Esophagus squamous epithelium (tissue), 4 donors: Measurements from ENCODE around the gene KCNIP2.

Experiments
- POLR2A ChIP-seq, 4 donors: fragments of 450-650 bp; IDR thresholded peaks; one replicate each; pipeline ENCODE4 v1.6.1; 2017; ENCODE audit warnings: antibody characterized with exemption in 4 of 4, mild to moderate bottlenecking in 4 of 4, moderate library complexity in 3 of 4
- TF ChIP-seq, protein P1 (sequence below), 6 experiments: fragments of 450-650 bp in 4 of 6; fragments of 200-600 bp in 2 of 6; sonication (generic) in 2 of 6; IDR thresholded peaks; one replicate each; pipeline ENCODE4 v1.5.1; 2016 to 2019; ENCODE audit warnings: antibody characterized with exemption in 6 of 6, mild to moderate bottlenecking in 4 of 6, moderate library complexity in 4 of 6

- TF ChIP-seq, protein P1, sequence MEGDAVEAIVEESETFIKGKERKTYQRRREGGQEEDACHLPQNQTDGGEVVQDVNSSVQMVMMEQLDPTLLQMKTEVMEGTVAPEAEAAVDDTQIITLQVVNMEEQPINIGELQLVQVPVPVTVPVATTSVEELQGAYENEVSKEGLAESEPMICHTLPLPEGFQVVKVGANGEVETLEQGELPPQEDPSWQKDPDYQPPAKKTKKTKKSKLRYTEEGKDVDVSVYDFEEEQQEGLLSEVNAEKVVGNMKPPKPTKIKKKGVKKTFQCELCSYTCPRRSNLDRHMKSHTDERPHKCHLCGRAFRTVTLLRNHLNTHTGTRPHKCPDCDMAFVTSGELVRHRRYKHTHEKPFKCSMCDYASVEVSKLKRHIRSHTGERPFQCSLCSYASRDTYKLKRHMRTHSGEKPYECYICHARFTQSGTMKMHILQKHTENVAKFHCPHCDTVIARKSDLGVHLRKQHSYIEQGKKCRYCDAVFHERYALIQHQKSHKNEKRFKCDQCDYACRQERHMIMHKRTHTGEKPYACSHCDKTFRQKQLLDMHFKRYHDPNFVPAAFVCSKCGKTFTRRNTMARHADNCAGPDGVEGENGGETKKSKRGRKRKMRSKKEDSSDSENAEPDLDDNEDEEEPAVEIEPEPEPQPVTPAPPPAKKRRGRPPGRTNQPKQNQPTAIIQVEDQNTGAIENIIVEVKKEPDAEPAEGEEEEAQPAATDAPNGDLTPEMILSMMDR (IDR thresholded peaks at IDR 0.05): no peak
- peak in 1 of 4 donors; percentile 23 for TF ChIP-seq POLR2A (IDR thresholded peaks at IDR 0.05)
Measured at GRCh38 chr10:101830322-101831168, 13.1 kb downstream of the KCNIP2 start.
